ENCODE data around the gene ARHGAP26. TPM values are rescaled to one million over a fixed set of nuclear protein-coding genes. Genes with fewer than 3 reads are reported as not detected.

The ARHGAP26 gene
- total and polyA plus RNA-seq, 2 of the 4 experiments (the other 2 are of a cell fraction): 0.54 to 0.56 TPM

DNA sequence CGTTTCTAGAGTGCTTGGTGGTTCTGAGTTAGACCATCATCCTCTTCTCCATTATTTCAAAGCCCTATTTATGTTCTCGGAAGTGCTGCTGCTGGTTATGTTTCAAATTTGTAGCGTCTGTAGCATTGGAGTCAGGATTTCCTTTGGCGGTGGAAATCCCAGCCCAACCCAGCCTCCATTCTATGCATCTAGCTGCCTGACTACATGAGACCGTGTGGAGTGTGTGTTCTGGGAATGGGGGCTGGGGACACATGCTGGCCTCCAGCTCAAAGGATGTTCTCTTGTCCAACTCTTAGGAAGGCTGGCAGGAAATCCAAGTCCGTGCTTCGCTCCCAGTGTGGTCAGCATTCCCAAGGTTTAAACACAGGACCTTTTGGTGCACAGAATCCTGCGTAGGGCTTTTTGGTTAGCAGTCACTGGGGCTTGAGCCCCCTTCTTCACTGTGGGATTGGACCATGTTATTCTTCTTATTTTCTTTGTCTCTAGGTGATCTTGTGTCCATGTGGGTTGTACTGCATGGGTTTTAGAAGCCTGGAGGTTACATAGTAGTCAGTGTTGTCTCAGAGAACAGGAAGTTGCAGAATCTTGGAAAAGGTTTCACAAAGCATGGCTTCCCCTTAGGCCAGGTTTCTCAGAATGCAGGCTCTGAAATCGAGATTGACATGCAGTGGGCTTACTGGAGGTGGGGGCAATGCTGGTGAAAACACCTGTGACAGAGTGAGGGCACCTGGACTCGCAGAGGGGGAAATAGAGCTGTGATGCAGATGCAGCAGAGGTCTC, 132.2 kb downstream of the ARHGAP26 start (continued):
- TF ChIP-seq, protein P1, sequence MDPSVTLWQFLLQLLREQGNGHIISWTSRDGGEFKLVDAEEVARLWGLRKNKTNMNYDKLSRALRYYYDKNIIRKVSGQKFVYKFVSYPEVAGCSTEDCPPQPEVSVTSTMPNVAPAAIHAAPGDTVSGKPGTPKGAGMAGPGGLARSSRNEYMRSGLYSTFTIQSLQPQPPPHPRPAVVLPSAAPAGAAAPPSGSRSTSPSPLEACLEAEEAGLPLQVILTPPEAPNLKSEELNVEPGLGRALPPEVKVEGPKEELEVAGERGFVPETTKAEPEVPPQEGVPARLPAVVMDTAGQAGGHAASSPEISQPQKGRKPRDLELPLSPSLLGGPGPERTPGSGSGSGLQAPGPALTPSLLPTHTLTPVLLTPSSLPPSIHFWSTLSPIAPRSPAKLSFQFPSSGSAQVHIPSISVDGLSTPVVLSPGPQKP (IDR thresholded peaks at IDR 0.05; ENCODE audit: borderline replicate concordance, low read depth, low read length): no peak
- TF ChIP-seq BHLHE40 (IDR thresholded peaks at IDR 0.05; ENCODE audit: low read depth, low read length): no peak
- no peak for TF ChIP-seq RCOR1 (IDR thresholded peaks at IDR 0.05; ENCODE audit: insufficient replicate concordance, low read length)
- TF ChIP-seq RAD21 (IDR thresholded peaks at IDR 0.05; ENCODE audit: low read length): no peak
- no peak for TF ChIP-seq CHD1 (IDR thresholded peaks at IDR 0.05; ENCODE audit: low read depth, low read length)
